SK-N-DZ (cell line): Measurements from ENCODE around the gene GPR63. TPM values are rescaled to one million over a fixed set of nuclear protein-coding genes. Genes with fewer than 3 reads are reported as not detected.
A peak's percentile ranks its signal among the peaks of the same experiment; 100 is the strongest.
"Not testable (repeated sequence)": the region's sequence is repeated elsewhere in the genome, so short reads cannot be mapped to it uniquely, and the experiment has no call there.

Source experiments
- DNase-seq: peaks from one replicate; pipeline ENCODE4 v3.0.0-alpha.2; 2015; ENCODE audit warnings: low spot score
- polyA plus RNA-seq, 2 experiments: library from polyadenylated mRNA; depleted of rRNA; stranded (reverse); fragments of >200 nt; gene quantifications; 2 replicates each; pipeline ENCODE4 v1.2.3, GENCODE V29; 2014

GPR63 gene
- polyA plus RNA-seq (2014; cell fraction: cytosol; rRNA removed): 6.1 and 6.3 TPM in 2 replicates
- polyA plus RNA-seq (2014; cell fraction: nucleus; rRNA removed): 3.8 and 5.2 TPM in 2 replicates

GRCh38 chr6:96837081-96837971, at the start of gene GPR63:
Gene GPR63, minus strand, starts transcription at chr6:96837477. Its CDS starts 37,746 bp downstream, at chr6:96799731.
- peak; percentile 91 for DNase-seq

- DNase-seq: no peak
These were observed 49.2 kb upstream of the GPR63 start for GRCh38 chr6:96886519-96886918.

- not testable (repeated sequence) for DNase-seq
These were observed 47.9 kb upstream of the GPR63 start for GRCh38 chr6:96885187-96885631.

- DNase-seq: no peak
These were observed 40.9 kb upstream of the GPR63 start for GRCh38 chr6:96878143-96878542.

DNA sequence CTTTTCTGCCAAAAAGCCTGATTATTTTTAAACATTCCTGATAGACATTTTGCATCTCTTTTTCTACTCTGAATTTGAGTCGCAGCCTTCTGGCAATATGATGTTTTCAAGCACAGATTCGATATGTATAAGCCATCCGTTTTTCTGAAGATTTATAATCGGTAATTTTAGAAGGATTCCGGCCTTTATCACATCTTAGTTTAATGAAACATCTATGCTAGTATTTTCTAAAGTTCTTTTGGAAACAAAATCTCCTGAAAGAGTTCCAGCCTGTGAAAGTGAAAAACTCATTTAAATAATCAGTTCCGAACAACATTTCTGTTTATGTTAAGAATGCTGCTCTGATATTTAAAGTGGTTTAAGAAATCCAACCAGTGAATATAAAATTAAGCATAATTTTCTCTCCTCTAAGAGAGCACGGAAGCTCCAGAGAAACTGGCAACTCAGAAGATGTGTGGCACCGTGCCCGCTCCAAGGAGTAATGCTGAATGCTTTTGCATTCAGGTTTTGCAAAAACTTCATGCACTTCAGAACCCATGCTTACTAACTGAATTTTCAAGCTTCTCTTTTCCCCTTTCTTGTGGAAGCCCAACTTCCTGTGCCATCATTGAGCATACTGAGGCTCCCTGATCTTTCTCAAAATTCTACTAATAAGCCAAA, 39.7 kb upstream of the GPR63 start:
- DNase-seq: no peak

DNA sequence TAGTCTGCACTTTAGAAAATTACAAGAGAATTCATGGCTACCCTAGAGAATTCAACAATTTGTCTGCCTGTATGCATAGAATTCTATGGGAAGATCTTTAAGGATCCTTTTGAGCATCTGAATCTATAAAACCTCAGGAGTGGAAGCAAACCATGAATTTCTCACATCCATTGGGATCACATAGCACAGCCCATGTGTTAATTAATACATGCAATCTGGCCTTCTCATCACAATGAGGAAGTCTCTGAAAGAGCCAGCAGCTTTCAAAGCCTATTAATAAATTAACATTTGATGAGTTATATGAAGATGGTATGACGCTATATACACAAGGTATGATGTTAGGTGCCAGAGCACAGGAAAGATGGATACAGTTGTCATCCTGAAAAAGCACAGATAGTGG, 35.7 kb upstream of the GPR63 start:
- no peak for DNase-seq

DNA sequence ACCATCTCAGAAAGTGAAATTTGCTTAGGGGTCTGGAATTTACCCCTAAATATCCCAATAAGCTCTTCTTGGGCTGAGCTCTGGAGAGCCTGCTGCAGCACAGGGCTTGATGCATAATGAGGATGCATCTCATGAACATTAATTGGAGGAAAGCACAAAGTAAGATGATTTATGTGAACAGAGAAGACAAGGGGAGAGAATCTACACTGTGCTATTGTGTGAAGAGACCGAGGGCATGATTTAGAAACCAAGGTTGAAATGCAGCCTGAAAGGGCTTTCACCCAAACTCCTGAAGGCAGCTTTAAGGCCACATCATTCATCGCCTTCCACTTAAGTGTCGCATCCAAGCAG, 27.8 kb upstream of the GPR63 start:
- no peak for DNase-seq

- DNase-seq: no peak
These were observed 27.2 kb upstream of the GPR63 start for GRCh38 chr6:96864216-96865054.

DNA sequence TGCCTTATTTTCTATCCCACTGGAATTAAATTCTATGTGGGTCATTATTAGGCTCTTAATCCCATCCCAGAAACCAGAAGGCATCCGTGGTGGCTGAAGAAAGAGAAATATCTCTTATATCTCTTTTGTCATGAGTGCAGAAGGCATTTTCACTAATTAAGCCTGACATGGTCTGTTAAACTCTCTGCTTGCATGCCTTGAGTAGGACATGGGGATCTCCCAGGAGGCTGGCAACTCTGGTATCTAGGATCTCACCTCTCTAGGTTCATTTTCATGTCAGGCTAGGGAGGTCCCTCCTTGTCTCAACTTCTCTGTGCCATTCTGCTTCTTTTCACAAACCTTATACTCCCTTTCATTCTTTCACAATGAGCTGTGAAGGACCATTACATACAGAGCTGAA, 25.3 kb upstream of the GPR63 start:
- DNase-seq: peak; percentile 84

DNA sequence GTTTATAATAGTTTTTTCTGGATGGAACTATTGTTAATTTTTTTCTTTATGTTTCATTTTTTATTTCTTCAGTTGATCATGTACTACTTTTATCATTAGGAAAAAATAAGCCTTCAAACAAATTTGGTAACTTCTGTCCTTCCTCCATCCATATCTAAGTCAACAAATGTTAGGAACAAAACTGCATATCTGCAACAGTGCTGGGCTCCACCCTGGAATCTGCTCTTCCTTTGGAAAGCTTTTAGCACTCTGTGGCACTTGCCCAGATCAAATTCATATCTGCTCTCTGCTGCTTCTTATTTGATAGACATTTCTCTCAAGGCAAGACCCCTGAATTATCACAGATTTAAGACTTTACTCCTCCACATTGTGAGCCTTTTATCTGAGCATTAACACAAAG, 24.3 kb upstream of the GPR63 start:
- DNase-seq: peak; percentile 22

- DNase-seq: no peak
These were observed 19.6 kb upstream of the GPR63 start for GRCh38 chr6:96856856-96857255.

DNA sequence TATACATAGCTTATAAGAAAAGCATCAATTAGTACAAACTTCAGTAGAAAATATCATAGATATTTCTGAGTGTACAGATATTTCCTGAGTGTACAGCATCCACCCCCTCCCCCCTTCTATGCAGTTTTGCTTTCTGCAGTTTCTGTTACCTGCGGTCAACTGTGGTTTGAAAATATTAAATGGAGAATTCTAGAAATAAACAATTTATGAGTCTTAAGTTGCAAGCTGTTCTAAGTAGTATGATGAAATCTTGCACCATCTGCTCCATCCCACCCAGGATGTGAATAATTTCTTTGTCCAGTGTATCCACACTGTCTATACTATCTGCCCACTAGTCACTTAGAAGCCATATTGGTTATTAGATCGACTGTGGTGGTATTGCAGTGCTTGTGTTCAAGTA, 15.8 kb upstream of the GPR63 start:
- no peak for DNase-seq

GRCh38 chr6:96852605-96853004, 15.3 kb upstream of the GPR63 start:
- DNase-seq: no peak

- DNase-seq: no peak
These were observed 14.6 kb upstream of the GPR63 start for GRCh38 chr6:96851858-96852257.

- no peak for DNase-seq
These were observed 12.3 kb upstream of the GPR63 start for GRCh38 chr6:96849615-96850014.

- no peak for DNase-seq
These were observed 7.3 kb upstream of the GPR63 start for GRCh38 chr6:96844530-96844929.

GRCh38 chr6:96841345-96841744, 4.1 kb upstream of the GPR63 start:
- no peak for DNase-seq

DNA sequence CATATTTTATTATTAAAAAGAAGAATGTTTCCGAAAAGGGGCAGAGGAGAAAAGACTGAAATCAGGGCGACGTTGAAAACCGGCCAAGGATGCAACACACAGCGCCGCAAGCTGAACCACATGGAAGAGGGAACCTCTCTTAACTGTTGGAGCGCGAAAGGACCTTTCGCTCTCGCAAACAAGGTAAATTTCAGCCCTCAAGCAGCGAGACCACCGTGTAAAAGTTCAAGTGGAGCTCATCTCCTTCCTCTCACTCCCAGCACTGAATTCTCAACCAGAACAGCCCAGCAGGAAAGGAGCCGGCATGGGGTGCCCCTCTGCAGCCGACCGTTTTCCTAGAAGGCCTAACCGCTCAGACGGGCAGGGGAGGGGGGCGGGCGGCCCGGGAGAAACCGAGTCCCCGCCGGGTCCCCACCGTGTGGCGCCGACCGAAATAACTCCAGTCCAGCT, 621 bp downstream of the GPR63 start:
- peak; percentile 32 for DNase-seq

GRCh38 chr6:96834070-96834469, 3.2 kb downstream of the GPR63 start:
- DNase-seq: no peak

GRCh38 chr6:96832780-96833179, 4.5 kb downstream of the GPR63 start:
- no peak for DNase-seq

- DNase-seq: no peak
These were observed 10.4 kb downstream of the GPR63 start for GRCh38 chr6:96826865-96827264.

DNA sequence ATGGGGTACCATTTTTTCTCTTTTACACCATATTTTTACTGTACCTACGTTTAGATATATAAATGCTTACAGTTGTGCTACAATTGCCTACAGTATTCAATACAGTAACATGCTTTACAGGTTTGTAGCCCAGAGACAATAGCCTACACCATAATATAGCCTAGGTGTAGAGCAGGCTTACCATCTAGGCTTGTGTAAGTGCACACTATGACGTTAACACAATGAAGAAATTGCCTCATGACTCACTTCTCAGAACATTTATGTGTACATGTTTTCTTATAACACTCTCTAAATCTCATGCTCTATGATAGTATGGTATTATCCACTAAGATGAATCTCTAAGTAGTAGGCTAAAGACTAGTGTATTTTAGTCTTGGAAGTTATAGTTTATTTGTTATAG, 13.5 kb downstream of the GPR63 start:
- no peak for DNase-seq
